Neural progenitor cell (in vitro differentiated cells): ENCODE results near the gene TPM1.

Experiments
- EZH2 ChIP-seq: fragments of 200-600 bp; sonication (generic); IDR thresholded peaks from 2 replicates; pipeline ENCODE4 v1.6.1; 2017; ENCODE audit warnings: antibody characterized with exemption, mild to moderate bottlenecking, moderate library complexity
- TF ChIP-seq, protein P1 (sequence below): fragments of 200-600 bp; sonication (generic); IDR thresholded peaks from 2 replicates; pipeline ENCODE4 v1.5.1; 2017; ENCODE audit warnings: antibody characterized with exemption, mild to moderate bottlenecking

DNA sequence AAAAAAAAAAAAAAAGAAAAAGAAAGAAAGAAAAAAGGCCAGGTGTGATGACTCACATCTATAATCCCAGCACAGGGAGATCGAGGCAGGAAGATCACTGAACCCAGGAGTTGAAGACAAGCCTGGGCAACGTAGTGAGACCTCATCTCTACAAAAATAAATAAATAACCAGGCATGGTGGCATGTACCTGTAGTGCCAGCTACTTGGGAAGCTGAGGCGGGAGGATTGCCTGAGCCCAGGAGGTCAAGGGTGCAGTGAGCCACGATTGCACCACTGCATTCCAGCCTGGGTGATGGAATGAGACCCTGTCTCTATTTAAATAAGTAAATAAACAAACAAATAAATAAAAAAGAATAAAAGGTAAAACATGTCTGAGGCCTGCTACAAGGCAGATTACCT is 39.8 kb downstream of the TPM1 start:
- TF ChIP-seq, protein P1, sequence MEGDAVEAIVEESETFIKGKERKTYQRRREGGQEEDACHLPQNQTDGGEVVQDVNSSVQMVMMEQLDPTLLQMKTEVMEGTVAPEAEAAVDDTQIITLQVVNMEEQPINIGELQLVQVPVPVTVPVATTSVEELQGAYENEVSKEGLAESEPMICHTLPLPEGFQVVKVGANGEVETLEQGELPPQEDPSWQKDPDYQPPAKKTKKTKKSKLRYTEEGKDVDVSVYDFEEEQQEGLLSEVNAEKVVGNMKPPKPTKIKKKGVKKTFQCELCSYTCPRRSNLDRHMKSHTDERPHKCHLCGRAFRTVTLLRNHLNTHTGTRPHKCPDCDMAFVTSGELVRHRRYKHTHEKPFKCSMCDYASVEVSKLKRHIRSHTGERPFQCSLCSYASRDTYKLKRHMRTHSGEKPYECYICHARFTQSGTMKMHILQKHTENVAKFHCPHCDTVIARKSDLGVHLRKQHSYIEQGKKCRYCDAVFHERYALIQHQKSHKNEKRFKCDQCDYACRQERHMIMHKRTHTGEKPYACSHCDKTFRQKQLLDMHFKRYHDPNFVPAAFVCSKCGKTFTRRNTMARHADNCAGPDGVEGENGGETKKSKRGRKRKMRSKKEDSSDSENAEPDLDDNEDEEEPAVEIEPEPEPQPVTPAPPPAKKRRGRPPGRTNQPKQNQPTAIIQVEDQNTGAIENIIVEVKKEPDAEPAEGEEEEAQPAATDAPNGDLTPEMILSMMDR, result no peak
- no peak for TF ChIP-seq EZH2
